Endometrial microvascular endothelial cells (primary cell): ENCODE data around the gene SHC2. TPM values are rescaled to one million over a fixed set of nuclear protein-coding genes. Genes with fewer than 3 reads are reported as not detected.
"Not testable (repeated sequence)": the region's sequence is repeated elsewhere in the genome, so short reads cannot be mapped to it uniquely, and the experiment has no call there.

Experiments
- in situ Hi-C: cut with HindIII; loops from 2 replicates; pipeline ENCODE4 v1.10.0; 2017; ENCODE audit warnings: low sequenced_read_pairs, low pct_unique_long_range_greater_than_20kb; ENCODE audit errors: inconsistent ontology term
- total RNA-seq: library from RNA; depleted of rRNA; stranded (reverse); fragments of >200 nt; gene quantifications from one replicate; pipeline ENCODE4 v1.2.3, GENCODE V29; 2015; ENCODE audit errors: inconsistent ontology term

Gene SHC2
- total RNA-seq, 1 donor from 2014 or later, result 0.37 TPM

GRCh38 chr19:493391-494170, 32.7 kb upstream of the SHC2 start:
- in situ Hi-C loops, result no loop called here

- in situ Hi-C loops, result no loop called here
These were observed 31.3 kb upstream of the SHC2 start for GRCh38 chr19:492091-492531.

- in situ Hi-C loops, result no loop called here
These were observed 30.4 kb upstream of the SHC2 start for GRCh38 chr19:491146-491741.

- in situ Hi-C loops, result no loop called here
These were observed 28.8 kb upstream of the SHC2 start for GRCh38 chr19:489418-490196.

- in situ Hi-C loops, result no loop called here
These were observed 27.9 kb upstream of the SHC2 start for GRCh38 chr19:488505-489417.

GRCh38 chr19:485583-486236, 24.9 kb upstream of the SHC2 start:
- in situ Hi-C loops, result no loop called here

GRCh38 chr19:485077-485476, 24.2 kb upstream of the SHC2 start:
- in situ Hi-C loops, result no loop called here

- in situ Hi-C loops, result no loop called here
These were observed 23.7 kb upstream of the SHC2 start for GRCh38 chr19:484494-484893.

- in situ Hi-C loops, result no loop called here
These were observed 22.7 kb upstream of the SHC2 start for GRCh38 chr19:483332-484072.

GRCh38 chr19:482186-483041, 21.6 kb upstream of the SHC2 start:
- in situ Hi-C loops, result no loop called here

GRCh38 chr19:481100-481499, 20.3 kb upstream of the SHC2 start:
- in situ Hi-C loops, result not testable (repeated sequence)

- in situ Hi-C loops, result no loop called here
These were observed 19.4 kb upstream of the SHC2 start for GRCh38 chr19:480016-480855.

- in situ Hi-C loops, result no loop called here
These were observed 18.1 kb upstream of the SHC2 start for GRCh38 chr19:478976-479375.

- in situ Hi-C loops, result no loop called here
These were observed 17.5 kb upstream of the SHC2 start for GRCh38 chr19:478236-478903.

GRCh38 chr19:475360-475759, 14.5 kb upstream of the SHC2 start:
- in situ Hi-C loops, result no loop called here
